ENCODE results near the gene PEX19.

DNA sequence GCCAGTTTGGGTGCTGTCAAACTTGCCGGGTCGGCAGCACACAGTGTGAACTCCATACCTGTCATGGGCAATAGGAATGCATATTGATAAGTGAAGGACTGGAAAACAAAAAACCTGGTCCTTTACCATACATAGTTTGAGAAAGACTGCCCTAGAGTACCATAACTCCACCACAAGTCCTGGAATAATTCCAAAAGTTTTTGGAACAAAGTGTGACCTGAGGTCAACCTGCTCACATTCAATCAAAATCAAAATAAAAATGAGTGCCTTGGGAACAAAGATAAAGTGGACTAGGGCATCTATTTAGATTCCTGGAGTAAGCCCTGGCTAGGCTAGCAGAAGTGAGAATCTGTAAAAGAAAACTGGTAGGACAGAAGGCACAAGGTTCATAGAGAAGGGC, 7.6 kb downstream of the PEX19 start:
- TF ChIP-seq, protein P1, sequence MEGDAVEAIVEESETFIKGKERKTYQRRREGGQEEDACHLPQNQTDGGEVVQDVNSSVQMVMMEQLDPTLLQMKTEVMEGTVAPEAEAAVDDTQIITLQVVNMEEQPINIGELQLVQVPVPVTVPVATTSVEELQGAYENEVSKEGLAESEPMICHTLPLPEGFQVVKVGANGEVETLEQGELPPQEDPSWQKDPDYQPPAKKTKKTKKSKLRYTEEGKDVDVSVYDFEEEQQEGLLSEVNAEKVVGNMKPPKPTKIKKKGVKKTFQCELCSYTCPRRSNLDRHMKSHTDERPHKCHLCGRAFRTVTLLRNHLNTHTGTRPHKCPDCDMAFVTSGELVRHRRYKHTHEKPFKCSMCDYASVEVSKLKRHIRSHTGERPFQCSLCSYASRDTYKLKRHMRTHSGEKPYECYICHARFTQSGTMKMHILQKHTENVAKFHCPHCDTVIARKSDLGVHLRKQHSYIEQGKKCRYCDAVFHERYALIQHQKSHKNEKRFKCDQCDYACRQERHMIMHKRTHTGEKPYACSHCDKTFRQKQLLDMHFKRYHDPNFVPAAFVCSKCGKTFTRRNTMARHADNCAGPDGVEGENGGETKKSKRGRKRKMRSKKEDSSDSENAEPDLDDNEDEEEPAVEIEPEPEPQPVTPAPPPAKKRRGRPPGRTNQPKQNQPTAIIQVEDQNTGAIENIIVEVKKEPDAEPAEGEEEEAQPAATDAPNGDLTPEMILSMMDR (IDR thresholded peaks at IDR 0.05; ENCODE audit: low read depth, low read length), result no peak
- no peak for TF ChIP-seq POLR2A (IDR thresholded peaks at IDR 0.05; ENCODE audit: extremely low read depth, insufficient read length)
